ENCODE data around the gene GLI1.

DNA sequence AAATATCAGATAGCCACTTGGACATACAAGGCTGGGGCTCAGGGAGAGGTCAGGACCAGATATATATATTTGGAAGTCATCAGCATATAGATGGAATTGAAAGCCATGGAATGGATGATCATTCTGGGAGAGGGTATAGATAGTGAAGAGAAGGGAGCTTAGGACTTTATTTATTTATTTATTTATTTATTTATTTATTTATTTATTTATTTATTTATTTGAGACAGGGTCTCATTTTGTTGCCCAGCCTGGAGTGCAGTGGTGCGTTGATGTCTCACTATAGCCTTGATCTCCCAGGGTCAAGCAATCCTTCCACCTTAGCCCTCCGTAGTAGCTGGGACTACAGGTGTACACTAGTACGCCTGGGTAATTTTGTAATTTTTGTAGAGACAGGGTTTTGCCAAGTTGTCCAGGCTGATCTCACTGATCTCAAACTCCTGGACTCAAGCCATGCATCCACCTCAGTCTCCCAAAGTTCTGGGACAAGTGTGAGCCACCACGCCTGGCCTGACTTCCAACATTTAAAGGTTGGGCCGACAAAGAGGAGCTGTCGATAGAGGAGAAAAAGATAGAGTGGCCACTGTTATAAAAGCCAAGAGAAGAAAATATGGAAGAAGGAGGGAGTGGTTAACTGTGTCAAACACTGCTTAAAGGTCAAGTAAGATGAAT is 13.2 kb upstream of the GLI1 start:
- TF ChIP-seq CTCF (IDR thresholded peaks at IDR 0.05) (no peak), POLR2A (IDR thresholded peaks at IDR 0.05) (no peak)

Measured in right lobe of liver (tissue), 4 donors.